ENCODE data around the gene SIGLEC8.
"Not testable (repeated sequence)": the region's sequence is repeated elsewhere in the genome, so short reads cannot be mapped to it uniquely, and the experiment has no call there.

SIGLEC8 gene

GRCh38 chr19:51458051-51458645 lies at the start of gene SIGLEC8:
TSS of gene SIGLEC8 (minus strand) at chr19:51458454. CDS start at chr19:51458387, 67 bp downstream.
- TF ChIP-seq CTCF (conservative IDR thresholded peaks at IDR 0.05; ENCODE audit: low read depth, low read length), result no peak
- no peak for DNase-seq (ENCODE audit: low read depth)

GRCh38 chr19:51507640-51508058 lies 49.4 kb upstream of the SIGLEC8 start:
- no peak for DNase-seq (ENCODE audit: low read depth)
- TF ChIP-seq CTCF (conservative IDR thresholded peaks at IDR 0.05; ENCODE audit: low read depth, low read length), result no peak
- no peak overlapping the region for H3K4me3 ChIP-seq (ENCODE audit: low read length)

More at GRCh38 chr19:51458051-51458645, at the start of gene SIGLEC8:
- no peak within 1 kb of the TSS for H3K4me3 ChIP-seq (ENCODE audit: low read length)

GRCh38 chr19:51507192-51507591 lies 48.9 kb upstream of the SIGLEC8 start:
- no peak for TF ChIP-seq CTCF (conservative IDR thresholded peaks at IDR 0.05; ENCODE audit: low read depth, low read length)
- no peak overlapping the region for H3K4me3 ChIP-seq (ENCODE audit: low read length)
- DNase-seq (ENCODE audit: low read depth), result no peak

- DNase-seq (ENCODE audit: low read depth), result no peak
- TF ChIP-seq CTCF (conservative IDR thresholded peaks at IDR 0.05; ENCODE audit: low read depth, low read length), result no peak
- H3K4me3 ChIP-seq (ENCODE audit: low read length), result no peak overlapping the region
Observed at GRCh38 chr19:51505904-51506303, 47.6 kb upstream of the SIGLEC8 start.

- DNase-seq (ENCODE audit: low read depth), result no peak
- H3K4me3 ChIP-seq (ENCODE audit: low read length), result no peak overlapping the region
- TF ChIP-seq CTCF (conservative IDR thresholded peaks at IDR 0.05; ENCODE audit: low read depth, low read length), result no peak
Observed at GRCh38 chr19:51503896-51504295, 45.6 kb upstream of the SIGLEC8 start.

GRCh38 chr19:51503286-51503817 lies 45.1 kb upstream of the SIGLEC8 start:
- DNase-seq (ENCODE audit: low read depth), result no peak
- no peak for TF ChIP-seq CTCF (conservative IDR thresholded peaks at IDR 0.05; ENCODE audit: low read depth, low read length)
- no peak overlapping the region for H3K4me3 ChIP-seq (ENCODE audit: low read length)

GRCh38 chr19:51501594-51502263 lies 43.5 kb upstream of the SIGLEC8 start, which contains the start of gene SIGLEC12:
TSS of gene SIGLEC12 (minus strand) at chr19:51501800. CDS start at chr19:51501733, 67 bp downstream.
- DNase-seq (ENCODE audit: low read depth), result no peak
- H3K4me3 ChIP-seq (ENCODE audit: low read length), result no peak within 1 kb of the TSS
- TF ChIP-seq CTCF (conservative IDR thresholded peaks at IDR 0.05; ENCODE audit: low read depth, low read length), result no peak

- DNase-seq (ENCODE audit: low read depth); H3K4me3 ChIP-seq (ENCODE audit: low read length): not testable (repeated sequence)
Observed at GRCh38 chr19:51500931-51501330, 42.7 kb upstream of the SIGLEC8 start.
